Vagina (tissue), 2 donors: ENCODE measurements around the gene ADORA1. TPM values are rescaled to one million over a fixed set of nuclear protein-coding genes. Genes with fewer than 3 reads are reported as not detected.

ENCODE experiments used
- DNase-seq, 2 donors: peaks; one replicate each; pipeline ENCODE4 v3.0.0-alpha.2; 2017; ENCODE audit errors: extremely low spot score in 2 of 2
- H3K27ac ChIP-seq: fragments of 200-600 bp; sonication (generic); one replicate; pipeline ENCODE4 v1.5.1; 2019
- H3K27me3 ChIP-seq: fragments of 200-600 bp; sonication (generic); one replicate; pipeline ENCODE4 v1.5.1; 2019
- H3K36me3 ChIP-seq, 2 donors: fragments of 200-600 bp; sonication (generic); one replicate each; pipeline ENCODE4 v1.5.1; 2017 to 2019
- H3K4me1 ChIP-seq: fragments of 200-600 bp; sonication (generic); one replicate; pipeline ENCODE4 v1.5.1; 2019
- H3K4me3 ChIP-seq, 2 donors: fragments of 200-600 bp; sonication (generic); 1 replicate in 1 of 2; 2 replicates in 1 of 2; pipeline ENCODE4 v1.5.1; 2016 to 2019
- H3K9me3 ChIP-seq: fragments of 200-600 bp; sonication (generic); one replicate; pipeline ENCODE4 v1.5.1; 2019
- POLR2A ChIP-seq, 2 donors: fragments of 450-650 bp; IDR thresholded peaks; one replicate each; pipeline ENCODE4 v1.6.1; 2017; ENCODE audit warnings: antibody characterized with exemption in 2 of 2, mild to moderate bottlenecking in 2 of 2, moderate library complexity in 2 of 2
- POLR2AphosphoS5 ChIP-seq, 2 donors: sonication (generic); formaldehyde crosslinking; IDR thresholded peaks; one replicate each; pipeline ENCODE4 v1.9.0; 2017; ENCODE audit warnings: antibody characterized with exemption in 2 of 2, mild to moderate bottlenecking in 2 of 2, low read depth in 1 of 2; ENCODE audit not compliant: insufficient read depth in 1 of 2
- intact Hi-C: fragments of 100-400 bp; cut with DNase I; formaldehyde crosslinking; loops from one replicate; pipeline ENCODE4 v1.15.1; 2023
- total RNA-seq: library from RNA; depleted of rRNA; stranded (reverse); fragments of >200 nt; gene quantifications from one replicate; pipeline ENCODE4 v1.2.3, GENCODE V29; 2016
- TF ChIP-seq, protein P1 (sequence below), 3 experiments: fragments of 450-650 bp in 2 of 3; fragments of 200-600 bp in 1 of 3; sonication (generic) in 1 of 3; IDR thresholded peaks; one replicate each; pipeline ENCODE4 v1.5.1; 2017 to 2019; ENCODE audit warnings: antibody characterized with exemption in 3 of 3, mild to moderate bottlenecking in 2 of 3, moderate library complexity in 2 of 3

ADORA1 gene
- total RNA-seq, 1 donor from 2014 or later = 5.2 TPM

DNA sequence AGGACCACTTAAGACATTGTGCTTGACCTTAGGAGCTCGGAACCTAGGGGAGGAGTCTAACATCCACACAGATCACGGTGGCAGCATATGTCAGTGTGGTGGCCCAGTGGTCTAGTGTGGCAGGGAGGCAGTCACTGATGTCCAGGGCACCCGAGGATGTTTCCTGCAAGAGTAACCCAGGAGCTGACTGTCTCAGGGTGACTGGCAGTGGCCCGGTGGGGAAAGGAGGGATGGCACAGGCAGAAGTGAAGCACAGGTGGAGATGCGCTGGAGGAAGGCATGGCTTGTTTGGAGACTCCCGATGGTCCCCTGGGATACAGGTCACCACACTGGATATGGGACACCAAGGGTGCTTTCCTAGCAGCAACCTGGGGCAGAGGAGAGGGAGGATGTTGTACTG is 85.6 kb downstream of the ADORA1 start:
- TF ChIP-seq POLR2A (IDR thresholded peaks at IDR 0.05) = no peak
- no peak for TF ChIP-seq POLR2AphosphoS5 (IDR thresholded peaks at IDR 0.05; ENCODE audit: insufficient read depth in 1 of 2, low read depth in 1 of 2)
- TF ChIP-seq, protein P1, sequence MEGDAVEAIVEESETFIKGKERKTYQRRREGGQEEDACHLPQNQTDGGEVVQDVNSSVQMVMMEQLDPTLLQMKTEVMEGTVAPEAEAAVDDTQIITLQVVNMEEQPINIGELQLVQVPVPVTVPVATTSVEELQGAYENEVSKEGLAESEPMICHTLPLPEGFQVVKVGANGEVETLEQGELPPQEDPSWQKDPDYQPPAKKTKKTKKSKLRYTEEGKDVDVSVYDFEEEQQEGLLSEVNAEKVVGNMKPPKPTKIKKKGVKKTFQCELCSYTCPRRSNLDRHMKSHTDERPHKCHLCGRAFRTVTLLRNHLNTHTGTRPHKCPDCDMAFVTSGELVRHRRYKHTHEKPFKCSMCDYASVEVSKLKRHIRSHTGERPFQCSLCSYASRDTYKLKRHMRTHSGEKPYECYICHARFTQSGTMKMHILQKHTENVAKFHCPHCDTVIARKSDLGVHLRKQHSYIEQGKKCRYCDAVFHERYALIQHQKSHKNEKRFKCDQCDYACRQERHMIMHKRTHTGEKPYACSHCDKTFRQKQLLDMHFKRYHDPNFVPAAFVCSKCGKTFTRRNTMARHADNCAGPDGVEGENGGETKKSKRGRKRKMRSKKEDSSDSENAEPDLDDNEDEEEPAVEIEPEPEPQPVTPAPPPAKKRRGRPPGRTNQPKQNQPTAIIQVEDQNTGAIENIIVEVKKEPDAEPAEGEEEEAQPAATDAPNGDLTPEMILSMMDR (IDR thresholded peaks at IDR 0.05) = no peak
- no peaks in the 10 kb centered on the region for H3K4me1 ChIP-seq
- DNase-seq = no peak
- no peak overlapping the region for H3K27ac ChIP-seq
- H3K9me3 ChIP-seq = no peaks in the 10 kb centered on the region
- H3K36me3 ChIP-seq = no peaks in the 10 kb centered on the region
- intact Hi-C loops = loop anchor here (5.0 kb wide), 1 partner anchor 91 kb away; no protein-coding TSS in a partner anchor
- H3K27me3 ChIP-seq = no peaks in the 10 kb centered on the region
- H3K4me3 ChIP-seq = no peak overlapping the region

DNA sequence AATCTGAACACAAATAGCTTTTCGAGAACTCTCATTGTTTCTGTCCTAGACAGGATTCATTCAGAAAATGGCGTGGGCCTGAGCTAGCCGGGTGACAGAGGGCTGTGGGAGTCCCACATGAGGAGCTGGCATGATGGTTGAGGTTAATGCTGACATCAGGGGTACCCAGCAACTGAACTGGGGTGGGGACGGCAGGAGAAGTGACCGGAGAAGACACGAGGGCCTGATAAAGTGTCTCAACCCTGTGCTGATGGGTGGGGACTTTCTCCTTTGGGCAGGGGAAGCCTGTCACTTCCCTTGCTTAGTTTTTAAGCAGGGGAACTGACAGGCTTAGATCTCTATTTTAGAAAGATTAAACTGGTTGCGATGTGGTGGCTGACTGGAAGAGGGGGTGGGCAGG is 87.3 kb downstream of the ADORA1 start:
- H3K4me1 ChIP-seq = no peaks in the 10 kb centered on the region
- no peaks in the 10 kb centered on the region for H3K27me3 ChIP-seq
- no peak for DNase-seq
- no peak for TF ChIP-seq POLR2AphosphoS5 (IDR thresholded peaks at IDR 0.05; ENCODE audit: insufficient read depth in 1 of 2, low read depth in 1 of 2)
- no peak for TF ChIP-seq POLR2A (IDR thresholded peaks at IDR 0.05)
- TF ChIP-seq, protein P1 (IDR thresholded peaks at IDR 0.05) = no peak
- no peaks in the 10 kb centered on the region for H3K9me3 ChIP-seq
- no peaks in the 10 kb centered on the region for H3K36me3 ChIP-seq
- intact Hi-C loops = loop anchor here (5.0 kb wide), 2 partner anchors 93 to 173 kb away; no protein-coding TSS in a partner anchor
- H3K4me3 ChIP-seq = no peak overlapping the region
- H3K27ac ChIP-seq = no peak overlapping the region

DNA sequence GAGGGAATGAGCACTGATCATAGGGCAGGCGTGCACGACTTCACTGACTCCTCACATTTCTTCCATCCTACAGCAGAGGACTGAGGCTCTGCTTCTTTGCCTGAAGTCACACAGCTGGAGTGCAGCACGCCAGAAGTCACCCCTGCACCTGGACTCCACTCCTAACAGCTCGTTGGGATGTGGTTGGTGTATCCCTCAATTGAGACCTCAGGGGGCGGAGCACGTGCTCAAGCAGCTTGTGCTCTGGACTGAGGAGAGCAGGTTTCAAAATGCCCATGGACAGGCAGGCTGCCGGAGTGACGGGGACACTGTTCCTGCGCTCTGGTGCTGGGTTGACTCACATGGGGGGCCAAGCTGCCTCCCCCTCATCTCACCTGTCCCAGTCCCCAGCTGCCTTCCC is 88.0 kb downstream of the ADORA1 start:
- H3K4me3 ChIP-seq = no peak overlapping the region
- intact Hi-C loops = loop anchor here (5.0 kb wide), 1 partner anchor 173 kb away; no protein-coding TSS in a partner anchor
- H3K27me3 ChIP-seq = no peaks in the 10 kb centered on the region
- H3K27ac ChIP-seq = no peak overlapping the region
- H3K4me1 ChIP-seq = no peaks in the 10 kb centered on the region
- H3K9me3 ChIP-seq = no peaks in the 10 kb centered on the region
- no peak for DNase-seq
- H3K36me3 ChIP-seq = no peaks in the 10 kb centered on the region
- no peak for TF ChIP-seq POLR2AphosphoS5 (IDR thresholded peaks at IDR 0.05; ENCODE audit: insufficient read depth in 1 of 2, low read depth in 1 of 2)
- no peak for TF ChIP-seq POLR2A (IDR thresholded peaks at IDR 0.05)
- TF ChIP-seq, protein P1 (IDR thresholded peaks at IDR 0.05) = no peak

DNA sequence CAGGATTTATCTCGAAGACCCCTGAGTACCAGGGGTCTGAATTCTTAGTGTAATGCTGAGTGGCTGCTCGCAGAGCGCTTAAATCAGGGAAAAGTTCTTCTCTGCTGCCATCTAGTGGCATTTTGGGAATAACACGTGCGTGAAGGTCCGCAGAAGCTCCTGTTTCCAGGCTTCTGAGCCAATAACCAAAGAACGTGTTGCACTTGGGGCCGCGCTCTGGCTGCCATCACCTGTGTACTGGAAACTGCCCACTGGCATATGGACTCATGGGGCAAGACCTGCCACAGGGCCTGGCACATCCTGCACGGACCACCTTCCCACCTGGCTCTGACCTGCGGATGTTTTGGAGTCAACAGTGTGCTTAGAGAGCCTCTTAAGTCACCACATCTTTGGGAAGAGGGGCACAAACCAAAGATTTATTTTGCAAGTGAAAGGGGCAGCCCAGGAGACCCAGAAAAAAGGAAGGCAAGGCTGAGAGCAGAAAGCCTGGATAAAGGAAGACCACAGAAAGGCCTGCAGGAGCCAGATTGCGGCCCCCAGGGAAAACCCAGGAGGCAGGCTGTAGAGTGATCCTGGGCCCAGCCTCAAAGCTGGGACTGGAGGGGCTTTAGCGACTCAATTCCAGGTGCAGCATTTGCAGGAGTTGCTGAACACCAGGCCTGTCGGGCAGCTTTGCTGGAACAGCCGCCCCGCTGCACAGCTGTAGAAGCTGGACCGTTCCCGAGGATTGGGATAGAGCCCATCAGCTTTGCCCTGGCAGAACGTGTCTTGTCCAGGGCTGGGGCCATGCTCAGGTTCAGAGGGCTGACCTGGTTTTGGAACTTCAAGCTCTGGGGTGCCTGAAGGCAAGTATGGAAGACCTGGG is 89.0 kb downstream of the ADORA1 start:
- no peak for TF ChIP-seq POLR2AphosphoS5 (IDR thresholded peaks at IDR 0.05; ENCODE audit: insufficient read depth in 1 of 2, low read depth in 1 of 2)
- TF ChIP-seq, protein P1 (IDR thresholded peaks at IDR 0.05) = peak; percentile 71 to 75 (median 72)
- no peak for DNase-seq
- intact Hi-C loops = loop anchor here (5.0 kb wide), 1 partner anchor 174 kb away; no protein-coding TSS in a partner anchor
- Histone ChIP-seq H3K27me3 (no peaks in the 10 kb centered on the region), H3K9me3 (no peaks in the 10 kb centered on the region), H3K4me3 (no peak overlapping the region), H3K4me1 (no peaks in the 10 kb centered on the region), H3K27ac (no peak overlapping the region), H3K36me3 (no peaks in the 10 kb centered on the region)

Other genes with a start within 250 kb of the ADORA1 start
- gene RABIF, start 238.6 kb upstream of the ADORA1 start, total RNA-seq = 7.4 TPM
- 19.6 TPM for gene KLHL12, start 200.5 kb upstream of the ADORA1 start, total RNA-seq
- 84.0 TPM for gene ADIPOR1, start 169.4 kb upstream of the ADORA1 start, total RNA-seq
- gene CYB5R1, start 160.5 kb upstream of the ADORA1 start, total RNA-seq = 61.4 TPM
- 73.2 TPM for gene TMEM183A, start 120.4 kb upstream of the ADORA1 start, total RNA-seq
- gene PPFIA4, start 101.2 kb upstream of the ADORA1 start, total RNA-seq = 11.5 TPM
- not detected for gene MYOG, start 41.7 kb upstream of the ADORA1 start, total RNA-seq
- gene MYBPH, start 48.1 kb downstream of the ADORA1 start, total RNA-seq = not detected
- gene CHI3L1, start 59.0 kb downstream of the ADORA1 start, total RNA-seq = 51.3 TPM
- not detected for gene CHIT1, start 101.9 kb downstream of the ADORA1 start, total RNA-seq
- gene BTG2, start 177.8 kb downstream of the ADORA1 start, total RNA-seq = 191 TPM
- 80.3 TPM for gene FMOD, start 223.4 kb downstream of the ADORA1 start, total RNA-seq